ENCODE measurements around the gene ZNF544.
A peak's percentile ranks its signal among the peaks of the same experiment; 100 is the strongest.

The ZNF544 gene

DNA sequence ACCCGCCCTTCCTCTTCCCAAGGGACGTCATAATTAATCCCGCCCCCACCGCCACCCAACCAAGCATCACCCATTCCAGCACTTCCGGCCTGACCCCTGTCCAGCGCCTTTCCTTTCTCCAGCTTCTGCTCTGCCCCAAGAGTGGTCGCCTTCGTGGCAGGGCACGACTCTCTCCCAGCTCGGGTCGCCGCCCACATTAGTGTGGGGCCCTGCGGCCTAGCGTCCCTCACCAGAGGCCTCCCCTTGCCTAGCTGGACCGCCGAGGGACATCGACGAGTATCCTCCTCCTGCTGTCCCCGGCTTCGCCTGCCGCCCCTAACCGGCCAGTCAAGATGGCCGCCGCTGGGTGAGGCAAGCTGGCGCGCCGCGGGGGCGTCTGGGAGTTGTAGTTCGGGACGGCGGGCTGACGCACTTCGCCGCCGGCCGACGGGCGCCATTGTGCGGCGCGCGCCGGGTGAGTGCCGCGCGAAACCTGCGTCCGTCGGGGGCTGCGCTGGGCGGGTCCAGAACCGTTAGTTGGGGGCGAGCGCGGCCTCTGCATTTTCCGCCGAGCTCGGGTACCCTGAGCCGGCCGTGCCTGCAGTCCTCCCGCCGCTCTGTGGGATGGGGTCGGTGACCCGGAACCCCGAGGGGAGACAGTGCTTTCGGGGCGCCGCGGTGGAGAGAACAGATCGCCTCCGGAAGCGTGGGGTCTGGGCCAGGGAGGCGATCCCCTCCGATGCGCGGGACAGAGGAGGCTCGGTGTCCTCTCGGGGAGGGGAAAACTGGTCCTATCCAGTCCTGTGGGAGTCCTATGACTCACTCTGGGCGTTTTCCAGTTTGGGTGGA is 45.5 kb upstream of the ZNF544 start, which contains the start of gene ZNF274 (continued):
- TF ChIP-seq, protein P1, sequence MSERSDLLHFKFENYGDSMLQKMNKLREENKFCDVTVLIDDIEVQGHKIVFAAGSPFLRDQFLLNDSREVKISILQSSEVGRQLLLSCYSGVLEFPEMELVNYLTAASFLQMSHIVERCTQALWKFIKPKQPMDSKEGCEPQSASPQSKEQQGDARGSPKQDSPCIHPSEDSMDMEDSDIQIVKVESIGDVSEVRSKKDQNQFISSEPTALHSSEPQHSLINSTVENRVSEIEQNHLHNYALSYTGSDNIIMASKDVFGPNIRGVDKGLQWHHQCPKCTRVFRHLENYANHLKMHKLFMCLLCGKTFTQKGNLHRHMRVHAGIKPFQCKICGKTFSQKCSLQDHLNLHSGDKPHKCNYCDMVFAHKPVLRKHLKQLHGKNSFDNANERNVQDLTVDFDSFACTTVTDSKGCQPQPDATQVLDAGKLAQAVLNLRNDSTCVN (tag by site-specific recombination; optimal IDR thresholded peaks at IDR 0.05) = peak; percentile 96
- TF ChIP-seq ZNF785 (tag by site-specific recombination; IDR thresholded peaks at IDR 0.05) (0 out of 2 replicates have a peak, but pooled peaks have one; percentile 12), ZNF391 (tag by site-specific recombination; IDR thresholded peaks at IDR 0.05; ENCODE audit: borderline replicate concordance, low read depth) (peak; percentile 79; the same call in 1 of the 2 replicates), ZNF510 (tag by site-specific recombination; IDR thresholded peaks at IDR 0.05; ENCODE audit: insufficient replicate concordance) (no peak), ZNF670 (tag by site-specific recombination; IDR thresholded peaks at IDR 0.05; ENCODE audit: low read depth) (no peak), ZNF48 (tag by site-specific recombination; IDR thresholded peaks at IDR 0.05) (no peak), ZNF830 (tag by site-specific recombination; IDR thresholded peaks at IDR 0.05; ENCODE audit: low read depth) (no peak), ZNF555 (tag by site-specific recombination; conservative IDR thresholded peaks at IDR 0.05) (no peak), ZNF112 (tag by site-specific recombination; IDR thresholded peaks at IDR 0.05) (no peak), ZNF274 (IDR thresholded peaks at IDR 0.05; ENCODE audit: low read length) (no peak), ZNF274 (tag by site-specific recombination; IDR thresholded peaks at IDR 0.05; ENCODE audit: borderline replicate concordance) (no peak), ZNF292 (tag by site-specific recombination; IDR thresholded peaks at IDR 0.05; ENCODE audit: borderline replicate concordance, low read depth) (no peak), ZNF354C (tag by site-specific recombination; IDR thresholded peaks at IDR 0.05; ENCODE audit: borderline replicate concordance, low read depth) (no peak), KLF8 (tag by site-specific recombination; IDR thresholded peaks at IDR 0.05) (peak; percentile 95), ZNF768 (tag by site-specific recombination; IDR thresholded peaks at IDR 0.05) (no peak), REPIN1 (tag by site-specific recombination; IDR thresholded peaks at IDR 0.05; ENCODE audit: low read depth) (no peak), RBAK (tag by site-specific recombination; IDR thresholded peaks at IDR 0.05) (0 out of 2 replicates have a peak, but pooled peaks have one; percentile 9), ZNF394 (tag by site-specific recombination; IDR thresholded peaks at IDR 0.05; ENCODE audit: borderline replicate concordance) (peak; percentile 23; the same call in 1 of the 2 replicates), OSR2 (tag by site-specific recombination; IDR thresholded peaks at IDR 0.05) (no peak), ZNF366 (tag by site-specific recombination; conservative IDR thresholded peaks at IDR 0.05) (no peak), ZNF138 (tag by site-specific recombination; IDR thresholded peaks at IDR 0.05; ENCODE audit: borderline replicate concordance) (no peak)
- TF ChIP-seq, protein P2, sequence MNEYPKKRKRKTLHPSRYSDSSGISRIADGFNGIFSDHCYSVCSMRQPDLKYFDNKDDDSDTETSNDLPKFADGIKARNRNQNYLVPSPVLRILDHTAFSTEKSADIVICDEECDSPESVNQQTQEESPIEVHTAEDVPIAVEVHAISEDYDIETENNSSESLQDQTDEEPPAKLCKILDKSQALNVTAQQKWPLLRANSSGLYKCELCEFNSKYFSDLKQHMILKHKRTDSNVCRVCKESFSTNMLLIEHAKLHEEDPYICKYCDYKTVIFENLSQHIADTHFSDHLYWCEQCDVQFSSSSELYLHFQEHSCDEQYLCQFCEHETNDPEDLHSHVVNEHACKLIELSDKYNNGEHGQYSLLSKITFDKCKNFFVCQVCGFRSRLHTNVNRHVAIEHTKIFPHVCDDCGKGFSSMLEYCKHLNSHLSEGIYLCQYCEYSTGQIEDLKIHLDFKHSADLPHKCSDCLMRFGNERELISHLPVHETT (tag by site-specific recombination; IDR thresholded peaks at IDR 0.05) = no peak
- TF ChIP-seq, protein P3, sequence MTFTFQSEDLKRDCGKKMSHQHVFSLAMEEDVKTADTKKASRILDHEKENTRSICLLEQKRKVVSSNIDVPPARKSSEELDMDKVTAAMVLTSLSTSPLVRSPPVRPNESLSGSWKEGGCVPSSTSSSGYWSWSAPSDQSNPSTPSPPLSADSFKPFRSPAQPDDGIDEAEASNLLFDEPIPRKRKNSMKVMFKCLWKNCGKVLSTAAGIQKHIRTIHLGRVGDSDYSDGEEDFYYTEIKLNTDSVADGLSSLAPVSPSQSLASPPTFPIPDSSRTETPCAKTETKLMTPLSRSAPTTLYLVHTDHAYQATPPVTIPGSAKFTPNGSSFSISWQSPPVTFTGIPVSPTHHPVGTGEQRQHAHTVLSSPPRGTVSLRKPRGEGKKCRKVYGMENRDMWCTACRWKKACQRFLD (tag by site-specific recombination; IDR thresholded peaks at IDR 0.05) = no peak
- TF ChIP-seq, protein P4, sequence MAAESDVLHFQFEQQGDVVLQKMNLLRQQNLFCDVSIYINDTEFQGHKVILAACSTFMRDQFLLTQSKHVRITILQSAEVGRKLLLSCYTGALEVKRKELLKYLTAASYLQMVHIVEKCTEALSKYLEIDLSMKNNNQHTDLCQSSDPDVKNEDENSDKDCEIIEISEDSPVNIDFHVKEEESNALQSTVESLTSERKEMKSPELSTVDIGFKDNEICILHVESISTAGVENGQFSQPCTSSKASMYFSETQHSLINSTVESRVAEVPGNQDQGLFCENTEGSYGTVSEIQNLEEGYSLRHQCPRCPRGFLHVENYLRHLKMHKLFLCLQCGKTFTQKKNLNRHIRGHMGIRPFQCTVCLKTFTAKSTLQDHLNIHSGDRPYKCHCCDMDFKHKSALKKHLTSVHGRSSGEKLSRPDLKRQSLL (tag by site-specific recombination; IDR thresholded peaks at IDR 0.05) = 0 out of 2 replicates have a peak, but pooled peaks have one; percentile 10
- TF ChIP-seq, protein P5, sequence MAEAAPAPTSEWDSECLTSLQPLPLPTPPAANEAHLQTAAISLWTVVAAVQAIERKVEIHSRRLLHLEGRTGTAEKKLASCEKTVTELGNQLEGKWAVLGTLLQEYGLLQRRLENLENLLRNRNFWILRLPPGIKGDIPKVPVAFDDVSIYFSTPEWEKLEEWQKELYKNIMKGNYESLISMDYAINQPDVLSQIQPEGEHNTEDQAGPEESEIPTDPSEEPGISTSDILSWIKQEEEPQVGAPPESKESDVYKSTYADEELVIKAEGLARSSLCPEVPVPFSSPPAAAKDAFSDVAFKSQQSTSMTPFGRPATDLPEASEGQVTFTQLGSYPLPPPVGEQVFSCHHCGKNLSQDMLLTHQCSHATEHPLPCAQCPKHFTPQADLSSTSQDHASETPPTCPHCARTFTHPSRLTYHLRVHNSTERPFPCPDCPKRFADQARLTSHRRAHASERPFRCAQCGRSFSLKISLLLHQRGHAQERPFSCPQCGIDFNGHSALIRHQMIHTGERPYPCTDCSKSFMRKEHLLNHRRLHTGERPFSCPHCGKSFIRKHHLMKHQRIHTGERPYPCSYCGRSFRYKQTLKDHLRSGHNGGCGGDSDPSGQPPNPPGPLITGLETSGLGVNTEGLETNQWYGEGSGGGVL (tag by site-specific recombination; IDR thresholded peaks at IDR 0.05) = no peak
- TF ChIP-seq, protein P6, sequence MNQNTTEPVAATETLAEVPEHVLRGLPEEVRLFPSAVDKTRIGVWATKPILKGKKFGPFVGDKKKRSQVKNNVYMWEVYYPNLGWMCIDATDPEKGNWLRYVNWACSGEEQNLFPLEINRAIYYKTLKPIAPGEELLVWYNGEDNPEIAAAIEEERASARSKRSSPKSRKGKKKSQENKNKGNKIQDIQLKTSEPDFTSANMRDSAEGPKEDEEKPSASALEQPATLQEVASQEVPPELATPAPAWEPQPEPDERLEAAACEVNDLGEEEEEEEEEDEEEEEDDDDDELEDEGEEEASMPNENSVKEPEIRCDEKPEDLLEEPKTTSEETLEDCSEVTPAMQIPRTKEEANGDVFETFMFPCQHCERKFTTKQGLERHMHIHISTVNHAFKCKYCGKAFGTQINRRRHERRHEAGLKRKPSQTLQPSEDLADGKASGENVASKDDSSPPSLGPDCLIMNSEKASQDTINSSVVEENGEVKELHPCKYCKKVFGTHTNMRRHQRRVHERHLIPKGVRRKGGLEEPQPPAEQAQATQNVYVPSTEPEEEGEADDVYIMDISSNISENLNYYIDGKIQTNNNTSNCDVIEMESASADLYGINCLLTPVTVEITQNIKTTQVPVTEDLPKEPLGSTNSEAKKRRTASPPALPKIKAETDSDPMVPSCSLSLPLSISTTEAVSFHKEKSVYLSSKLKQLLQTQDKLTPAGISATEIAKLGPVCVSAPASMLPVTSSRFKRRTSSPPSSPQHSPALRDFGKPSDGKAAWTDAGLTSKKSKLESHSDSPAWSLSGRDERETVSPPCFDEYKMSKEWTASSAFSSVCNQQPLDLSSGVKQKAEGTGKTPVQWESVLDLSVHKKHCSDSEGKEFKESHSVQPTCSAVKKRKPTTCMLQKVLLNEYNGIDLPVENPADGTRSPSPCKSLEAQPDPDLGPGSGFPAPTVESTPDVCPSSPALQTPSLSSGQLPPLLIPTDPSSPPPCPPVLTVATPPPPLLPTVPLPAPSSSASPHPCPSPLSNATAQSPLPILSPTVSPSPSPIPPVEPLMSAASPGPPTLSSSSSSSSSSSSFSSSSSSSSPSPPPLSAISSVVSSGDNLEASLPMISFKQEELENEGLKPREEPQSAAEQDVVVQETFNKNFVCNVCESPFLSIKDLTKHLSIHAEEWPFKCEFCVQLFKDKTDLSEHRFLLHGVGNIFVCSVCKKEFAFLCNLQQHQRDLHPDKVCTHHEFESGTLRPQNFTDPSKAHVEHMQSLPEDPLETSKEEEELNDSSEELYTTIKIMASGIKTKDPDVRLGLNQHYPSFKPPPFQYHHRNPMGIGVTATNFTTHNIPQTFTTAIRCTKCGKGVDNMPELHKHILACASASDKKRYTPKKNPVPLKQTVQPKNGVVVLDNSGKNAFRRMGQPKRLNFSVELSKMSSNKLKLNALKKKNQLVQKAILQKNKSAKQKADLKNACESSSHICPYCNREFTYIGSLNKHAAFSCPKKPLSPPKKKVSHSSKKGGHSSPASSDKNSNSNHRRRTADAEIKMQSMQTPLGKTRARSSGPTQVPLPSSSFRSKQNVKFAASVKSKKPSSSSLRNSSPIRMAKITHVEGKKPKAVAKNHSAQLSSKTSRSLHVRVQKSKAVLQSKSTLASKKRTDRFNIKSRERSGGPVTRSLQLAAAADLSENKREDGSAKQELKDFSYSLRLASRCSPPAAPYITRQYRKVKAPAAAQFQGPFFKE (tag by site-specific recombination; IDR thresholded peaks at IDR 0.05; ENCODE audit: borderline replicate concordance) = no peak

Measured in HEK293 (cell line).